Right lobe of liver (tissue), 6 donors: ENCODE results near the gene PRR14. TPM values are rescaled to one million over a fixed set of nuclear protein-coding genes. Genes with fewer than 3 reads are reported as not detected.
A peak's percentile ranks its signal among the peaks of the same experiment; 100 is the strongest.

ENCODE experiments used
- ATAC-seq, 4 donors: fragments of 200-7000 bp; cut with Tn5 transposase; one replicate each; pipeline ENCODE4 v1.9.1; 2020; ENCODE audit warnings: mild to moderate bottlenecking in 4 of 4, moderate library complexity in 4 of 4
- DNase-seq, 3 donors: peaks; one replicate each; pipeline ENCODE4 v3.0.0-alpha.2; 2020
- H3K27ac ChIP-seq, 3 donors: fragments of 200-600 bp; one replicate each; pipeline ENCODE4 v1.8.0; 2022
- H3K27me3 ChIP-seq, 2 donors: fragments of 200-600 bp; one replicate each; pipeline ENCODE4 v1.8.0; 2022
- H3K36me3 ChIP-seq, 4 donors: fragments of 200-600 bp; sonication (generic) in 1 of 4; one replicate each; pipeline versions ENCODE4 v1.5.1 to v1.8.0; 2017 to 2022; ENCODE audit warnings: control low read depth in 1 of 4
- H3K4me1 ChIP-seq, 4 donors: fragments of 200-600 bp; sonication (generic) in 1 of 4; one replicate each; pipeline versions ENCODE4 v1.5.1 to v1.8.0; 2017 to 2022; ENCODE audit warnings: control low read depth in 1 of 4
- H3K4me3 ChIP-seq, 3 donors: fragments of 200-600 bp; one replicate each; pipeline ENCODE4 v1.8.0; 2022
- H3K9me3 ChIP-seq, 4 donors: fragments of 200-600 bp; sonication (generic) in 1 of 4; one replicate each; pipeline versions ENCODE4 v1.5.1 to v1.8.0; 2017 to 2022; ENCODE audit warnings: control low read depth in 1 of 4
- POLR2A ChIP-seq: fragments of 450-650 bp; IDR thresholded peaks from one replicate; pipeline ENCODE4 v1.6.1; 2017; ENCODE audit warnings: antibody characterized with exemption, mild to moderate bottlenecking
- WGBS: methylation state at CpG from one replicate; pipeline ENCODE4 v1.1.6; 2018; ENCODE audit warnings: low coverage, low lambda C conversion rate; ENCODE audit not compliant: insufficient coverage; ENCODE audit errors: missing lambda C conversion rate; 5-methylcytosine and 5-hydroxymethylcytosine counted together
- intact Hi-C, 2 donors: fragments of 100-400 bp; cut with DNase I; formaldehyde crosslinking; loops; one replicate each; pipeline versions ENCODE4 v1.11.2 to v1.14.1; 2022
- total RNA-seq, 6 experiments: library from RNA; depleted of rRNA in 2 of 6; stranded (reverse); fragments of >200 nt in 2 of 6; fragmentation: NEBNext Ultra II Directional in 3 of 6; extraction: Animal tissue kit (Norgen Biotek cat#: 25700) in 3 of 6; gene quantifications; one replicate each; pipeline versions ENCODE4 v1.1.0 to v1.2.4, GENCODE V29; 2016 to 2023
- TF ChIP-seq, protein P1 (sequence below), 4 donors: fragments of 200-600 bp in 3 of 4; fragments of 450-650 bp in 1 of 4; IDR thresholded peaks; one replicate each; pipeline versions ENCODE4 v1.5.1 to v1.8.0; 2016 to 2022; ENCODE audit warnings: antibody characterized with exemption in 4 of 4, mild to moderate bottlenecking in 2 of 4
- donor health status: DM: no; HTN: yes; CAD: no.
- donor health status: DM: no; HTN: no; CAD: no.
- donor health status: DM: no; HTN: no; CAD: no.
- donor health status: DM: no; HTN: yes; CAD: no.
- donor health status: DM: no; HTN: yes; CAD: no.

PRR14 gene
- total RNA-seq, 6 experiments from 2014 or later, result 12.8 to 23.0 (median 17.6) TPM

DNA sequence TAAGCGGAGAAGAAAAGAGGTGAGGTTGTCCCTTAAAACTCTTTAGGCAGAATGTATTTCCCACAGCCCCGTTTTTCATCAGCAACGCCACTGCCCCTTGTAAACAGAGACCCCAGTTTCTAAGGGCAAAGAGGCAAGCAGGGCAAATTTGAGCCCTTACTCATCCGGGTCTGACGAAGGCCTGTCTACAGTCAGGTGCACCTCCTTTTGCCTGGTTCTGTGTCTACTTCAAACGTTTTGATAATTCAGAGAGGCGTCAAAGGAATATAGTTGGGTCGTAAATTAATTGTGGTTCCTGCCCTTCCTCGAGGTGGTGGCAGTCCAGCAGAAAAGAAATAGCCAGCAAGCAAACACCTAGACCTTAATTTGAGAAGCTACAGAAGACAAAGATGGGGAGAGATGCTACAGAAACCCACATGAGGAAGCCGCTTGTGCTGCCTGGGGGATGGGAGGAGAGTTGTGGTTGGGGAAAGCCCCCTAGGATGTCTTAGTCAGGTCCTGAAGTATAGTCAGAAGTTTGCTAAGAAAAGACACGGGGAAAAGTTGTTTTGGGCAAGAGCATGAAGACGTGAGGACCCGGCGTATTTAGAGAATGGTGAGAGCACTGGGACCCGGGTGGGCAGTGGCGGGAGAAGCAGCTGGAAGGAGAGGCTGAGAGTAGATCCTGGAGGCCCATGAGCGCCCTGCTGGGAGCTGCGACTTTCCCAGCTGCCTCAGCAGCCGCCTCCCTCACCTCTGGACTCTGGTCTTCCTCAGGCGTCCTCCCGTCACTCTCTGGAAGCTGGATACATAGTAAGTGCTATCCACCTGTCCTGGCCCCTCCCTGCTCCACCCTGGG lies 9.9 kb downstream of the PRR14 start:
- Histone ChIP-seq H3K27me3 (no peaks in the 10 kb centered on the region), H3K4me1 (peaks cover 0 to 29% (median 10%) of the 10 kb centered on the region in 4 donors), H3K9me3 (no peaks in the 10 kb centered on the region), H3K4me3 (peak overlapping the region; percentile 50 to 91 (median 91)), H3K36me3 (peaks cover 0 to 51% (median 24%) of the 10 kb centered on the region in 4 donors), H3K27ac (peak overlapping the region in 2 of 3 donors; percentile 98 to 99)
- intact Hi-C loops, result no loop called here
- TF ChIP-seq, protein P1, sequence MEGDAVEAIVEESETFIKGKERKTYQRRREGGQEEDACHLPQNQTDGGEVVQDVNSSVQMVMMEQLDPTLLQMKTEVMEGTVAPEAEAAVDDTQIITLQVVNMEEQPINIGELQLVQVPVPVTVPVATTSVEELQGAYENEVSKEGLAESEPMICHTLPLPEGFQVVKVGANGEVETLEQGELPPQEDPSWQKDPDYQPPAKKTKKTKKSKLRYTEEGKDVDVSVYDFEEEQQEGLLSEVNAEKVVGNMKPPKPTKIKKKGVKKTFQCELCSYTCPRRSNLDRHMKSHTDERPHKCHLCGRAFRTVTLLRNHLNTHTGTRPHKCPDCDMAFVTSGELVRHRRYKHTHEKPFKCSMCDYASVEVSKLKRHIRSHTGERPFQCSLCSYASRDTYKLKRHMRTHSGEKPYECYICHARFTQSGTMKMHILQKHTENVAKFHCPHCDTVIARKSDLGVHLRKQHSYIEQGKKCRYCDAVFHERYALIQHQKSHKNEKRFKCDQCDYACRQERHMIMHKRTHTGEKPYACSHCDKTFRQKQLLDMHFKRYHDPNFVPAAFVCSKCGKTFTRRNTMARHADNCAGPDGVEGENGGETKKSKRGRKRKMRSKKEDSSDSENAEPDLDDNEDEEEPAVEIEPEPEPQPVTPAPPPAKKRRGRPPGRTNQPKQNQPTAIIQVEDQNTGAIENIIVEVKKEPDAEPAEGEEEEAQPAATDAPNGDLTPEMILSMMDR (IDR thresholded peaks at IDR 0.05), result no peak
- TF ChIP-seq POLR2A, result no peak
- ATAC-seq (no peak), DNase-seq (no peak)
- 39% methylated on average over 20 of the region's 21 CpGs for WGBS

DNA sequence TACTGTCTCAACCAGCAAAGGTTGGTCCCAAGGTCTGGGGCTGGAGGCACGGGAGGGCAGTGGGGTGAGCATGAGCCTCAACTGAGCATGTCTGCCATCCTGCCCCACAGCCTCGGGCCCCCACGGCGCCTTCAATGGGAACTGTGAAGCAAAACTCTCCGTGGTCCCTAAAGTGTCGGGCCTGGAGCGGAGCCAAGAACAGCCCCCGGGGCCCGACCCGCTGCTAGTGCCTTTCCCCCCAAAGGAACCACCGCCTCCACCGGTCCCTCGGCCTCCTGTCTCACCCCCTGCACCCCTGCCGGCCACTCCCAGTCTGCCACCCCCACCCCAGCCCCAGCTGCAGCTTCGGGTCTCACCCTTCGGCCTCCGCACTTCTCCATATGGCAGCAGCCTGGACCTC lies 11.7 kb downstream of the PRR14 start:
- H3K4me3 ChIP-seq, result no peak overlapping the region
- ATAC-seq, result no peak
- 77% methylated on average over 7 of the region's 17 CpGs for WGBS
- intact Hi-C loops, result no loop called here
- H3K36me3 ChIP-seq, result peaks cover 0 to 57% (median 25%) of the 10 kb centered on the region in 4 donors
- TF ChIP-seq, protein P1 (IDR thresholded peaks at IDR 0.05), result no peak
- no peak for TF ChIP-seq POLR2A
- no peak overlapping the region for H3K27ac ChIP-seq
- peaks cover 0 to 18% (median 5%) of the 10 kb centered on the region in 4 donors for H3K4me1 ChIP-seq
- no peak for DNase-seq
- no peaks in the 10 kb centered on the region for H3K9me3 ChIP-seq
- H3K27me3 ChIP-seq, result no peaks in the 10 kb centered on the region

DNA sequence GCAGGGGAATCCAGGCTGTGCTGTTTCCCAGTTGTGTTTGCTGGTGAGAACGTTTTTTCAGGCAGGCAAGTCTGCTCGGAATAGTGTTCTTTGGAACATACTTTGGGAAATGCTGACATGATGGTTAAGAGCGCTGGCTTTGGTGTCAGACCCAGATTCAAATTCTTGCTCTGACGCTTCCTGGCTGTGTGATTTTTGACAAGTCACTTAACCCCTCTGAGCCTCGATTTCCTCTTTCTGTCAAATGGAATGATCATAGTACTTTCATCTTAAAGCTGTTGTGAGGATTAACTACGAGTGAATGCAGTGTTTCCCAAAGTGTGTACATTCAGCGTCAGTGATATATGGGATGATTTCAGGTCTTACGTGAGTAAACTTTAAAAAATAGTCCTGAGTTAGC lies 12.3 kb downstream of the PRR14 start:
- Histone ChIP-seq H3K27me3 (no peaks in the 10 kb centered on the region), H3K4me3 (no peak overlapping the region), H3K27ac (no peak overlapping the region), H3K4me1 (peaks cover 0 to 17% (median 4%) of the 10 kb centered on the region in 4 donors), H3K9me3 (no peaks in the 10 kb centered on the region), H3K36me3 (peaks cover 0 to 62% (median 28%) of the 10 kb centered on the region in 4 donors)
- no peak for DNase-seq
- 86% methylated on average over 8 of the region's 8 CpGs for WGBS
- no peak for ATAC-seq
- intact Hi-C loops, result no loop called here
- no peak for TF ChIP-seq POLR2A
- TF ChIP-seq, protein P1 (IDR thresholded peaks at IDR 0.05), result no peak

DNA sequence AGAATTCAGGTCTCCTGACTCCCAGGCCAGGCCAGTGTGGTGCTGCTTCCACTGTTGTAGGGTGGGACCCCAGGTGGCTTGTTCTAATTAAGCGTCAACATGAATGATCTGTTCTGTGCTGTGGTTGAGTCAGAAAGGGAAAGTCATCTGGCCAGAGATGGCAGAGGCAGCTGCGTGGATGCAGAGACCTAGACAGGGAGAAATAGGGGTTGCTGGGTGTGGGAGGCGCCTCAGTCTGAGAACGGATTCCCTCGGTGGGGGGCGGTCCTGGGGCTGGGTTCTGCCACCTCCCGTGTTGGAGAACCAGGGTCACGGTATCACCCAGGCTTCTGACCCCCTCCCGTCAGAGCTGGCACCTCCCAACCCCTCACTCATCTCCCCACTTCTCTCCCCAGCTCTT lies 13.1 kb downstream of the PRR14 start:
- Histone ChIP-seq H3K36me3 (peaks cover 0 to 66% (median 28%) of the 10 kb centered on the region in 4 donors), H3K27me3 (no peaks in the 10 kb centered on the region), H3K4me1 (peaks cover 0 to 17% (median 4%) of the 10 kb centered on the region in 4 donors), H3K9me3 (no peaks in the 10 kb centered on the region), H3K27ac (no peak overlapping the region), H3K4me3 (no peak overlapping the region)
- DNase-seq (no peak), ATAC-seq (no peak)
- intact Hi-C loops, result no loop called here
- WGBS, result 92% methylated on average over 2 of the region's 9 CpGs
- no peak for TF ChIP-seq POLR2A
- TF ChIP-seq, protein P1 (IDR thresholded peaks at IDR 0.05), result no peak
